Stimulated activated CD8-positive, alpha-beta memory T cell treated with anti-CD3 and anti-CD28 coated beads, Interleukin-7, amount 100 ng/mL, for 1 hour (primary cell): Measurements from ENCODE around the gene SMYD2.

Experiments used
- DNase-seq, 2 donors: peaks; one replicate each; pipeline ENCODE4 v3.0.0-alpha.2; 2020; ENCODE audit warnings: low read depth in 2 of 2

Gene SMYD2

GRCh38 chr1:214360525-214361164 is 79.7 kb downstream of the SMYD2 start:
- DNase-seq = no peak

GRCh38 chr1:214361636-214362035 is 80.7 kb downstream of the SMYD2 start:
- DNase-seq = no peak

GRCh38 chr1:214362188-214362882 is 81.4 kb downstream of the SMYD2 start:
- no peak for DNase-seq

GRCh38 chr1:214363386-214363785 is 82.4 kb downstream of the SMYD2 start:
- no peak for DNase-seq

GRCh38 chr1:214364386-214364785 is 83.4 kb downstream of the SMYD2 start:
- no peak for DNase-seq

GRCh38 chr1:214364786-214365295 is 83.9 kb downstream of the SMYD2 start:
- no peak for DNase-seq

- no peak for DNase-seq
Measured at GRCh38 chr1:214367841-214368240, 86.9 kb downstream of the SMYD2 start.

GRCh38 chr1:214369364-214369763 is 88.4 kb downstream of the SMYD2 start:
- DNase-seq = no peak

GRCh38 chr1:214370615-214371014 is 89.7 kb downstream of the SMYD2 start:
- DNase-seq = no peak

GRCh38 chr1:214372092-214372491 is 91.1 kb downstream of the SMYD2 start:
- no peak for DNase-seq

- DNase-seq = no peak
Measured at GRCh38 chr1:214377485-214377884, 96.5 kb downstream of the SMYD2 start.

GRCh38 chr1:214377886-214378285 is 96.9 kb downstream of the SMYD2 start:
- no peak for DNase-seq

GRCh38 chr1:214378492-214378891 is 97.5 kb downstream of the SMYD2 start:
- no peak for DNase-seq

- no peak for DNase-seq
Measured at GRCh38 chr1:214379236-214379970, 98.4 kb downstream of the SMYD2 start.

GRCh38 chr1:214380396-214380795 is 99.4 kb downstream of the SMYD2 start:
- no peak for DNase-seq

- DNase-seq = no peak
Measured at GRCh38 chr1:214380986-214381695, 100.2 kb downstream of the SMYD2 start.

GRCh38 chr1:214383381-214384372 is 102.7 kb downstream of the SMYD2 start:
- DNase-seq = no peak

GRCh38 chr1:214384373-214385079 is 103.6 kb downstream of the SMYD2 start:
- DNase-seq = no peak

- DNase-seq = no peak
Measured at GRCh38 chr1:214385428-214385827, 104.5 kb downstream of the SMYD2 start.

- no peak for DNase-seq
Measured at GRCh38 chr1:214386333-214386732, 105.4 kb downstream of the SMYD2 start.
